Upper lobe of left lung (tissue), 4 donors: ENCODE results near the gene NDUFV3.

Experiments used
- CTCF ChIP-seq, 6 experiments: fragments of 450-650 bp in 4 of 6; fragments of 200-600 bp in 2 of 6; sonication (generic) in 2 of 6; IDR thresholded peaks; one replicate each; pipeline ENCODE4 v1.5.1; 2016 to 2019; ENCODE audit warnings: antibody characterized with exemption in 6 of 6
- POLR2AphosphoS5 ChIP-seq, 2 donors: sonication (generic); formaldehyde crosslinking; IDR thresholded peaks; one replicate each; pipeline ENCODE4 v1.5.1; 2017; ENCODE audit warnings: antibody characterized with exemption in 2 of 2

DNA sequence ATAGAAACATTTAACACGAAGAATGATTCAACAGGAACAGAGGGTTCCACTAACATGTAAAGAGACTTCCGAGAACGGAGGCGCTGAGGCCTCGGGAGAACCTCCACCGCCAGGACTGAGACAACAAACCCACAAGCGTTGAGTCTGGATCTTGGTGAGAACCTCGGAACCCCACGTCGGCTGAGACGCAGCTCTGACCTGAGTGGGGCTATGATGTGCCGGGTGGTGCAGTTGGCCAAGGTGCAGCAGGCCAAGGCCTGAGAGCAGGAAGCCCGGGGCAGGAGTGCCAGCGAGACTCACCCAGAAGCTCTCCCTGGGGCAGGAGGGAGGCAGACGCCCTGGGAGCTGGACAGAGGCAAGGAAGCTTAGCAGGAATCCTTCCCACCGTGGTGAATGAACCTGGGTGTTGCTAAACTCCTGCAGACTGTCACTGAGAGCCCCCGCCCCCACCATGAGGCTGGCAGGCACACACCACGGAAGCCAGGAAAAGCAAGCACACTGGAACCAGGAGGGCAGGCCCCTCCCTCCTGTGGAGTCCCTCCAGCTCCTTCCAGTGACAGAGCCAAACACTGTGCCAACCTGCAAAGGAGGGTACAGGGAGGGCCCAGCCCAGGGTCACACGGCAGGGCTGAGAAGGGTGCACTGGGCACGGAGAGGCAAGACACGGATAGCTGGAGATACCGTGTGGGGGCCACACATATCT lies 48.5 kb upstream of the NDUFV3 start:
- TF ChIP-seq CTCF (IDR thresholded peaks at IDR 0.05) (no peak), POLR2AphosphoS5 (IDR thresholded peaks at IDR 0.05) (no peak)
